H4 (cell line): ENCODE data around the gene ABR. TPM values are rescaled to one million over a fixed set of nuclear protein-coding genes. Genes with fewer than 3 reads are reported as not detected.
"Not testable (repeated sequence)": the region's sequence is repeated elsewhere in the genome, so short reads cannot be mapped to it uniquely, and the experiment has no call there.

Experiments
- DNase-seq: peaks from one replicate; pipeline ENCODE4 v3.0.0-alpha.2; 2015; ENCODE audit warnings: low spot score
- total RNA-seq: library from RNA; depleted of rRNA; stranded (reverse); fragments of >200 nt; shearing (Covaris generic); gene quantifications from 2 replicates; pipeline ENCODE4 v1.2.3, GENCODE V29; 2014

The ABR gene
- total RNA-seq, 1 experiment from 2014 or later, result 40.0 TPM

GRCh38 chr17:1009229-1010085 is 170.3 kb downstream of the ABR start:
- DNase-seq, result no peak

GRCh38 chr17:1008008-1008761 is 171.6 kb downstream of the ABR start:
- no peak for DNase-seq

GRCh38 chr17:1007310-1008007 is 172.3 kb downstream of the ABR start:
- no peak for DNase-seq

- no peak for DNase-seq
Measured at GRCh38 chr17:1006054-1006453, 173.7 kb downstream of the ABR start.

- peak; percentile 45 for DNase-seq
Measured at GRCh38 chr17:1005361-1005946, 174.3 kb downstream of the ABR start.

- no peak for DNase-seq
Measured at GRCh38 chr17:1004769-1005295, 174.9 kb downstream of the ABR start.

GRCh38 chr17:1003972-1004768 is 175.6 kb downstream of the ABR start:
- DNase-seq, result no peak

GRCh38 chr17:1003633-1003971 is 176.2 kb downstream of the ABR start:
- no peak for DNase-seq

GRCh38 chr17:1002771-1003555 is 176.8 kb downstream of the ABR start:
- DNase-seq, result no peak

- no peak for DNase-seq
Measured at GRCh38 chr17:1002412-1002753, 177.4 kb downstream of the ABR start.

GRCh38 chr17:1001640-1002411 is 178.0 kb downstream of the ABR start:
- peak; percentile 37 for DNase-seq

GRCh38 chr17:1000597-1001461 is 179.0 kb downstream of the ABR start:
- peak; percentile 85 for DNase-seq

- DNase-seq, result no peak
Measured at GRCh38 chr17:998111-998510, 181.7 kb downstream of the ABR start.

GRCh38 chr17:996554-997344 is 183.0 kb downstream of the ABR start, which contains the start of gene TIMM22:
Gene TIMM22, plus strand, starts transcription at chr17:997129. Its CDS starts 14 bp downstream, at chr17:997143.
- peak; percentile 97 for DNase-seq

- not testable (repeated sequence) for DNase-seq
Measured at GRCh38 chr17:995324-995723, 184.5 kb downstream of the ABR start.

GRCh38 chr17:992933-993332 is 186.8 kb downstream of the ABR start:
- DNase-seq, result no peak

- DNase-seq, result no peak
Measured at GRCh38 chr17:988561-988960, 191.2 kb downstream of the ABR start.

GRCh38 chr17:987931-988330 is 191.8 kb downstream of the ABR start:
- no peak for DNase-seq
